Glomerular visceral epithelial cell (primary cell): ENCODE measurements around the gene SYDE2.
"Not testable (repeated sequence)": the region's sequence is repeated elsewhere in the genome, so short reads cannot be mapped to it uniquely, and the experiment has no call there.

Source experiments
- DNase-seq: peaks from one replicate; pipeline ENCODE4 v3.0.0-alpha.2; 2016; ENCODE audit errors: extremely low spot score

SYDE2 gene

GRCh38 chr1:85200463-85201339 lies at the start of gene SYDE2:
Gene SYDE2, minus strand, starts transcription at chr1:85201016. Its CDS starts 20 bp downstream, at chr1:85200996.
- peak; percentile 83 for DNase-seq

- DNase-seq = not testable (repeated sequence)
Measured at GRCh38 chr1:85249042-85249441, 48.2 kb upstream of the SYDE2 start.

DNA sequence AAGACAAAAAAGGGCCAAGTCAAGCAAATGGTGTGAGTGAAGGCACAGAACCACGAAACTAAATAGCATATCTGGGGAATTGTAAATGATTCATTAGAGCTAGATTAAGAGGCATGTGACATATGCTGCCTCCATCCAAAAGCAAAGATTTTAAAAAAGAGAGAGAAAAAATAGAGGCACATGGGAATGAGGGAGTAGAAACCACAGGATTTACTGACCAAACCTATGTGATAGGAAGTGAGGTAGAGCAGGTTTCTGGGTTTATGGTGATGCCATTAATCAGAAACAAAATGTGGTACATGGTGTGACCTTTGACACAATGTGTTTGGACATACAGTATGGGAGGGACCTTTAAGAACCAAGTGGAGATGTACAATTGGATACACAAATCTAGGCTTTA lies 45.1 kb upstream of the SYDE2 start:
- DNase-seq = no peak

- no peak for DNase-seq
Measured at GRCh38 chr1:85245456-85245855, 44.6 kb upstream of the SYDE2 start.

- DNase-seq = no peak
Measured at GRCh38 chr1:85244271-85245061, 43.6 kb upstream of the SYDE2 start.

DNA sequence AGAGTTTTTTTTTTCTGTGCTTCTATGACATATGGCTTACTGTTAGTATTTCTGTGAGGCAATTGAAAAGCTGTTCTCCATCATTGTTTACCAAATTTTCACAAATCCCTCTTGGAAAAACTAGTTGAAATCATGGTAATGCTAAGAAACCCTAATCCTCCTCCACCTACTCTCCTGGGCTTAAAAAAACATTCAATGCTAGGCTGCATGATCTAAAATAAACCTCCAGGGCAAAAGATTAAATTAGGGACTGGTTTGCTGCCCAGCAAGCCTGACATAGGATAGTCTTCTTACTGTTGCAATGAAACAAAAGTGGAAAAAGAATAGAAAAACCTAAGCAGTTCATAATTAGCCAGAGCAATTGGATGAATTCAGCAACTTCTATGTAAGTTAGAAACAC lies 42.6 kb upstream of the SYDE2 start:
- no peak for DNase-seq

- no peak for DNase-seq
Measured at GRCh38 chr1:85240643-85241042, 39.8 kb upstream of the SYDE2 start.

- DNase-seq = peak; percentile 27
Measured at GRCh38 chr1:85240174-85240601, 39.4 kb upstream of the SYDE2 start.

GRCh38 chr1:85237613-85238012 lies 36.8 kb upstream of the SYDE2 start:
- no peak for DNase-seq

- DNase-seq = no peak
Measured at GRCh38 chr1:85230305-85230977, 29.6 kb upstream of the SYDE2 start.

GRCh38 chr1:85229574-85230097 lies 28.8 kb upstream of the SYDE2 start:
- DNase-seq = no peak

- no peak for DNase-seq
Measured at GRCh38 chr1:85228972-85229371, 28.2 kb upstream of the SYDE2 start.

- no peak for DNase-seq
Measured at GRCh38 chr1:85225624-85226380, 25.0 kb upstream of the SYDE2 start.

GRCh38 chr1:85224734-85225623 lies 24.2 kb upstream of the SYDE2 start:
- DNase-seq = no peak

DNA sequence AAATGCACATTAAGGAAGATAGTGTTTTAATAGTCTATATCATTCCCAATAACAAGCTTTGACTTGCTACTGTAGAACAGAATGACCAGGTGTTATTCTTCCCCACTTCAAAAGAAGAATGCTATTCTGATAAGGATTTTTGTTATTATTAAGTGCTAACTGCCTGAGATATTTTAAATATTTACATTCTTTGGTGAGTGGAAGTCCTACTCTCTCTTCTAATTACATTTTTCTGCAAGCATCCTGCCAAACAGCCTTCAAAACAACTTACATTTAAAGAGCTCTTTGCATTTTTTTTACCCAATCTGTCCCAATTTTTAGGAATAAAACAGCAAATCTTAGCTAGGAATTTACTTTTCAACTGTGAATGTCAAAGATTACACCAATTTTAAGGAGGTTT lies 23.5 kb upstream of the SYDE2 start:
- no peak for DNase-seq

DNA sequence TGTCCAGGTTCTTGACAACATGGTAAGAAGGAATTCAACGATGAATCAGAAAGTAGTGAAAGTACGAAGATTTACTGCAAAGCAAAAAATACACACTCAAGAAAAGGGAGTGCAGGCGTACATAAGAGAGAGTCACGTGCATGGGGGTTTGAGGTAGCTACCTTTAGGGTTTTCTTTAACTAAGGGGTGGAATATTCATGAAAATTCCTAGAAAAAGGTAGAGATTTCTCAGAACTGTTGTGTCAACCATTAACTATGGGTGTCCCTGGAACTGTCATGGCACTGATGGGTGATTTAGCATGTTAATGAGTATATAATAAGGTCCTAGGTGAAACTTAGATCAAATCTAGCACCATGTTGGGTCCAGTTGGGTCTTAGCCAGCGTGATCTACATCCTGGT lies 22.5 kb upstream of the SYDE2 start:
- no peak for DNase-seq

GRCh38 chr1:85220756-85221201 lies 20.0 kb upstream of the SYDE2 start:
- no peak for DNase-seq

DNA sequence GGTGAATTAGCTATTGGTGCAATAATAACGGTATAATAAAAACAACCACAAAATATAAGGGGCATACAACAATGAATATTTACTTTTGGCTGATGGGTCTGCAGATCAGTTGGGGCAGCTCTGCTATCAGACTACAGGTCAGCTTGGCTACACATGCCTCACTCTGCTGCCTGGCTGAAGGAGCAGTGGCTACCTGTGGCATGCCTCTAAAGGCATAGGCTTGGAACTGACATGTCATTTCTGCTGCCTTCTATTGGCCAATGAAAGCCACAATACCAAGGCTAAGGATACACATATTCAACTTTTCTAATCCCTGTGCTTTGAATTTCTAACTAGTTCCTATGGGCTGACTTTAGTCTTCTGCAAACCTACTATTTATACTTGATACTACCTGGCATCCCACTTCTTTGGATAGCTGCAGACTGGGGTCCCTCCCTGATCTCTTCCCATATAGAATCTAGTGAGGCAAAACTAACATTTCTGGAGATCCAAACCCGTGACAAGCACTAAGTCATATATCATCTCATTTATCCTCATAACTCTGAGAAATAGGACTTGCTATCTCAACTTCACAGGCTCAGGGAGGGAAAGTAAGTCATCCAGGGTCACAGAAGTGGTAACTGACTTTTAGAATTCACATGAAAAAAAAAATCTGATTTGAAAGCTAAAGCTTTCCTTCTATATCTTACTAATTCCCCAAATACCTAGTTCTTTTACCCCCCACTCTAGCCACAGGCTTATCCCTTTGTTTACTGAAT lies 19.2 kb upstream of the SYDE2 start:
- no peak for DNase-seq

DNA sequence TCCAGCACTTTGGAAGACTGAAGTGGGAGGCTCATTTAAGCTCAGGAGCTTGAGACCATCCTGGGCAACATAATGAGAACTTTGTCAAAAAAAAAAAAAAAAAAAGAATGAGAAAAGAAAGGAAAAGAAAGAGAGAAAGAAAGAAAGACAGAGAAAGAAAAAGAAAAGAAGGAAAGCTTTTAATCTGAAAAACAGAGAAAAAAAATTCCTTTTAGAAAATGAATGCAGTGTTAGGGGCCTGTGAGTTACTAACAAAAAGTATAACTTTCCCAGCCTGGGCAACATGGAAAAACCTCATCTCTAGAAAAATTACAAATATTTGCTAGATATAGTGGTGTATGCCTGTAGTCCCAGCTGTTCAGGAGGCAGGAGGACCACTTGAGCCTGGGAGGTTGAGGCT lies 15.9 kb upstream of the SYDE2 start:
- DNase-seq = no peak
